GM12878 (cell line): ENCODE data around the gene CCDC201.

Experiments
- CTCF ChIP-seq, 3 experiments: IDR thresholded peaks in 2 of 3; conservative IDR thresholded peaks in 1 of 3; 2 replicates each; pipeline ENCODE4 v1.5.1; 2011; ENCODE audit warnings: low read depth in 3 of 3, low read length in 3 of 3, mild to moderate bottlenecking in 3 of 3, control low read depth in 2 of 3, moderate library complexity in 2 of 3, inconsistent platforms in 1 of 3, mixed read lengths in 1 of 3; ENCODE audit not compliant: control insufficient read depth in 2 of 3, insufficient read depth in 1 of 3; ENCODE audit errors: extremely low read depth in 1 of 3
- EZH2 ChIP-seq: IDR thresholded peaks from 2 replicates; pipeline ENCODE4 v1.6.1; 2012; ENCODE audit warnings: low read depth, mild to moderate bottlenecking, control low read depth, inconsistent platforms, low read length, borderline replicate concordance; ENCODE audit not compliant: control insufficient read depth
- FOXM1 ChIP-seq: IDR thresholded peaks from 2 replicates; pipeline ENCODE4 v1.6.1; 2012; ENCODE audit warnings: low read depth, mild to moderate bottlenecking, inconsistent platforms, low read length, moderate library complexity
- MAX ChIP-seq: IDR thresholded peaks from 2 replicates; pipeline ENCODE4 v1.6.1; 2012; ENCODE audit warnings: low read depth, low read length, improper control_type of control experiment
- NBN ChIP-seq: fragments of 450-650 bp; IDR thresholded peaks from 2 replicates; pipeline ENCODE4 v1.6.1; 2016
- POLR2A ChIP-seq: IDR thresholded peaks from 2 replicates; pipeline ENCODE4 v1.6.1; 2011; ENCODE audit warnings: low read depth, mild to moderate bottlenecking, low read length
- POLR2AphosphoS5 ChIP-seq: IDR thresholded peaks from 2 replicates; pipeline ENCODE4 v1.6.1; 2011; ENCODE audit warnings: mild to moderate bottlenecking, low read length, inconsistent platforms
- RBBP5 ChIP-seq: fragments of 200-600 bp; sonication (generic); conservative IDR thresholded peaks from 2 replicates; pipeline ENCODE4 v1.6.1; 2016
- SPI1 ChIP-seq: IDR thresholded peaks from 2 replicates; pipeline ENCODE4 v1.6.1; 2011; ENCODE audit warnings: low read depth, mild to moderate bottlenecking, low read length, moderate library complexity, borderline replicate concordance; ENCODE audit not compliant: insufficient read depth

- TF ChIP-seq POLR2A: no peak
- no peak for TF ChIP-seq EZH2
- TF ChIP-seq MAX: no peak
- no peak for TF ChIP-seq CTCF (IDR thresholded peaks at IDR 0.05 in 2 of 3, conservative IDR thresholded peaks at IDR 0.05 in 1 of 3; ENCODE audit: control insufficient read depth in 2 of 3, extremely low read depth in 1 of 3, insufficient read depth in 1 of 3, low read depth in 3 of 3, low read length in 3 of 3)
- no peak for TF ChIP-seq RBBP5
- TF ChIP-seq SPI1: no peak
- TF ChIP-seq FOXM1: no peak
- TF ChIP-seq NBN: no peak
- no peak for TF ChIP-seq POLR2AphosphoS5
Measured at GRCh38 chr7:45881280-45881758, 8.4 kb upstream of the CCDC201 start.
